ENCODE data around the gene ATP13A1.
"Not testable (repeated sequence)": the region's sequence is repeated elsewhere in the genome, so short reads cannot be mapped to it uniquely, and the experiment has no call there.

Gene ATP13A1

DNA sequence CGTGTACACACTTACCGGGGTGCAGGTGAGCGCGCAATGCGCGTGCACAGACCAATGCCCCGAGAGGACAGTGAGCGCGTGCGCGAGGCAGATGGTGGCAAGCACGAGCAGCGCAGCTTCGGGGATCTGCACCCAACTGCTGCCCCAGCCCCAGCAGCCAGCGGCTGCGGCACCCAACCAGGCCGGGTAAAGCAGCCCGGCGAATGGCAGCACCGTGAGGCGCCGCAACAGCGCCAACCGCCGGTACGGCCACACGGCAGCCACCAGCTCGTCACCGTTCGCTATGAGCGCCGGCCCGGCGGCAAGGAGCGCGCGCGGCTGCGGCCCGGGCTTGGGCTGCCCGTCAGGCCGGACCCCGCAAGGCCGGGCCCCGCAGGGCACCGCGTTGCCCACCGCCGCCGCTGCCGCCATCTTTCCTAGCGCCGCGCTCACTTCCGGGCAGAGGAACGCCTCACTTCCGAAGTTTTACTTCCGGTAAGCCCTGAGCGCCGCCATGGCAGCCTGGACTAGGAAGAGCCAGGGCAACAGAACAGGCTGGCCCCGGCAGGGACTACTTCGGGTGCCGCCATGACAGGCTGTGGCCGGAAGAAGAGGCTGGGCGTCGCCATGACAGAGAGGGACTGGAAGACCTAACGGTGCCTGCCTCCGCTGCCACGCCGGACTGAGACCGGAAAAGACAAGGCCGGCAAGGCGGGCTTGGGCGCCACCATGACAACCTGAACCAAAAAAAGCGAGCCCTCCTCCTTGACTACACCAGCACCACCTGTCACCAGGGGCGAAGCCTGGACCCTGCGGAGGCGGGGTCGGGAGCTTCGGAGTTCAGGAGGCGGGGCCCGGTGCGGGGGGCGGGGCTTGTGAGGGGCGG lies at the start of gene ATP13A1:
TSS of gene ATP13A1 (minus strand) at position 421 of the 865 bp plus-strand sequence. CDS start at position 411, 10 bp downstream.
- peak; percentile 91 to 92 for DNase-seq

DNA sequence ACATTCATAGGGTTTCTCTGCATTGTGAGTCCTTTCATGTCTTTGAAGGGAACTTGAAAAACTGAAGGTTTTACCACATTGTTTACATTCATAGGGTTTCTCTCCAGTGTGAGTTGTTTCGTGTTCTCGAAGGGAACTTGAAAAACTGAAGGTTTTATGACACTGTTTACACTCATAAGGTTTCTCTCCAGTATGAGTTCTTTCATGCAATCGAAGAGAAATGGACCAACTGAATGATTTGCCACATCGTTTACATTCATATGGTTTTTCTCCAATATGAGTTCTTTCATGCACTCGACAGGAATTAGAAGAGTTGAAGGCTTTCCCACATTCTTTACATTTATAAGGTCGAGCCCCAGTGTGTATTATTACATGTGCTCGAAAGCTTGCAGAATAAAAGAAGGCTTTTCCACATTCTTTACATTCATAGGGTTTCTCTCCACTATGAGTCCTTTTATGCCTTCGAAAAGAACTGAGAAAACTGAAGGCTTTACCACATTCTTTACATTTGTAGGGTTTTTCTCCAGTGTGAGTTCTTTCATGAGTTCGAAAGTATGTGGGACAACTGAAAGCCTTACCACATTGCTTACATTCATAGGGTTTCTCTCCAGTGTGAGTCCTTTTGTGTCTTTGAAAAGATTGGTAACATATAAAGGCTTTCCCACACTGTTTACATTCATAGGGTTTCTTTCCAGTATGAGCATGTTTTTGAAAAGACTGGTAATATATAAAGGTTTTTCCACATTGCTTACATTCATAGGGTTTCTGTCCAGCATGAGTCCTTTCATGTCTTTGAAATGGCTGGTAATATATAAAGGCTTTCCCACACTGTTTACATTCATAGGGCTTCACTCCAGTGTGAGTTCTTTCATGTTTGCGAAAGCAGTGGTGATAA lies 48.7 kb upstream of the ATP13A1 start:
- DNase-seq = no peak

DNA sequence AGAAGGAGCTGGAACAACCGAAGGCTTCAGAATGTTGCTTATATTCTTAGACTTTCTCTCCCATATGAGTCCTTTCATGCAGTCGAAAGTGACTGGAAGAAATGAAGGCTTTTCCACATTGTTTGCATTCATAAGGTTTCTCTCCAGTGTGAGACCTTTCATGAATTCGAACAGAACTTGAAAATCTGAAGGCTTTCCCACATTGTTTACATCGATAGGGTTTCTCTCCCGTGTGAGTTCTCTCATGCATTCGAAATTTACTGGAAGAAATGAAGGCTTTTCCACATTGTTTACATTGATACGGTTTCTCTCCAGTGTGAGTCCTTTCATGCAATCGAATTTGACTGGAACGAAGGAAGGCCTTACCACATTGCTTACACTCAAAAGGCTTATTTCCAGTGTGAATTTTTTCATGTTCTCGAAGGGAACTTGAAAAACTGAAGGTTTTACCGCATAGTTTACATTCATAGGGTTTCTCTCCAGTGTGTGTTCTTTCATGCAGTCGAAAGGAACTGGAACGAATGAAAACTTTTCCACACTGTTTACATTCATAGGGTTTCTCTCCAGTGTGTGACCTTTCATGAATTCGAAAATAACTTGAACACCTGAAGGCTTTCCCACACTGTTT lies 47.9 kb upstream of the ATP13A1 start:
- no peak for DNase-seq

DNA sequence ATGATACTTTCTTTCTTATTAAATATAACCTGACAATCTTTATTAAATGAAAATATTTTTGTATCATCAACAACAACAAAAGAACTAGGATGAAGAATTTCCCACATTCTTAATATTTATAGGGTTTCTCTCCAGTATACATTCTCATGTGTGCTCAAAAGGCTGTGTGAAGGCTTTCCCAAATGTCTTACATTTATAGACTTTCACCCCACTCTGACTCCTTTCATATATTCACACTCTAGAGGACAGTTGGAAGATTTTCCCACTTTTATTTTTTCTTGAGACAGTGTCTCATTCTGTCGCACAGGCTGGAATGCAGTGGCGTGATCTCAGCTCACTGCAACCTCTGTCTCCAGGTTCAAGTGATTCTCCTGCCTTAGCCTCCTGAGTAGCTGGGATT lies 47.0 kb upstream of the ATP13A1 start:
- DNase-seq = no peak

DNA sequence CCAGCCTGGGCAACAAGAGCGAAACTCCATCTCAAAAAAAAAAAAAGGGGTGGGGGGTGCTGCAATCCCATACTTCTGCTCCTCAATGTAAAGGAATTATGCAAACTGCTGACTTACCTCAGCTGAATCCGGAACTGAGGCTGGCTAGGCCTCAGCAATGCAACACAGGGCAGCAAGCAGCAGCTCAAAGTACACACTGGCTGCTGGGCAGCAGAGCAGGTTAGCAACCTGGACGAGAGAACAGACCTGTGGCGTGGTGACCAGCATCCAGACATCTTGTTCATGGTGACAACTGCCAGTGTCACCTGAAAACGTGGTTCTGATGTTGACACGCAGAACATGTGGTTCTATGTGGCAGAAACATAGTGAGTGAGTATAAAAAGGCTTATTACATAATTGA lies 41.4 kb upstream of the ATP13A1 start:
- DNase-seq = no peak

DNA sequence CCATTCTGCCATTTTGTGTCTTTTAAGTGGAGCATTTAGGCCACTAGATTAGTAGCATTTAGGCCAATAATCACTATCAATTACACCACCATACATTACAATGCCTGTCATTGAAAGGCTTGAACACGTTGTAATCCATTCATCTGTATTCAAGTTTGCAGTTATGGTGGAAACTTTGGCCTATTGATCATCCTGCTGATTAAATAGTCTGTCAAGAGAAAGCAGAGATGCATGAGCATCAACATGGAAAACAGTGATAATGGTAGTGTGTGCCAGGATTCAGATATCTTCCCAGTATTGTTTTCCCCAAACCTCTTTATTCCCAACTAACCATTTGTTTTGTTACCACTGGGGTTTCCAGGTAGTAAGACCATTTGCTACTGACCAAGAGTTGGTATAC lies 37.0 kb upstream of the ATP13A1 start:
- DNase-seq = not testable (repeated sequence)

DNA sequence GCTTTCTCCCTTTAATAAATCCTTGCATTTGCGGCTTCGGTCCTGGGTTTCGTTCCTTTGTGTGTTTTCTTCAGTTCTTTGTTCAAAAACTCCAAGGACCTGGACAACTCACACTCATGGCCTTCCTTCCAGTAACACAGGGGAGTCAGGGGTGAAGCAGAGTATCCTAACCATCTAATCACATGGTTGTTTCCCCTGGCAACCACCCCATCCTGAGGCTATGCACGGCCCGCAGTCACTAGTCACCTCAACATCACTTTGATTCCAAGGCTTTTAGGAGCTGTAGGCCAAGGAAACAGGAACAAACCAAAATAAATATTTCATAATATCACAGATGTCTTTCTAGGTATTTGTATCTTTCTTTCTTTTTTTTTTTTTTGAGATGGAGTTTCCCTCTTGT lies 34.1 kb upstream of the ATP13A1 start:
- DNase-seq = no peak

DNA sequence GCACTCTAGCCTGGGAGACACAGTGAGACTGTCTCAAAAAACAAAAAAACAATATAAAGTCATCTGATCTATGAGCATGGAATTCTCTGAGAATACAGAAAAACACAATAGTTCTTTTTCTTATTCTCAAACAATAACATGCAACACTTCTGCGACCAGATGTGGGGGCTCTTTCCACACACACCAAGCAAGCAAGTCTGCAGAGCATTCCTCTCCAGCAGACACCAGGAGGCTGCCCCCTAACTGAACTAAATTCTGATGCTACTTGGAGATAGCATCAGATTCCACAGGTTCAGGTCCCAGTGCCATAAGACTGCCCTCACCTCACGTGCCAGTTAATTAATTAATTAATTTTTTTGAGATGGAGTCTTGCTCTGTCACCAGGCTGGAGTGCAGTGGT lies 32.9 kb upstream of the ATP13A1 start:
- DNase-seq = no peak

DNA sequence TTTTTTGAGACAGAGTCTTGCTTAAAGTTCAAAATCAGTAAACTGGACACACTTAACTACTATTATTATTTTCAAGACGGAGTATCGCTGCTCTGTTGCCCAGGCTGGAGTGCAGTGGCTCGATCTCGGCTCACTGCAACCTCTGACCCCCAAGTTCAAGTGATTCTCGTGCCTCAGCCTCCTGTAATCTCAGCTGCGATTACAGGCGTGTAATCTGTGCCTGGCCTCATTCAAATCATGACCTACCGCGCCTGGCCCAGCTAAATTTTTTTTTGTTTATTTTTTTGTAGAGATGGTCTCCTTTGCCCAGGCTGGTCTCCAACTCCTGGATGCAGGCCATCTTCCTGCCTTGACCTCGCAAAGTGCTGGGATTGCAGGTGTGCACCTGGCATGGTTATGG lies 28.2 kb upstream of the ATP13A1 start:
- DNase-seq = no peak

DNA sequence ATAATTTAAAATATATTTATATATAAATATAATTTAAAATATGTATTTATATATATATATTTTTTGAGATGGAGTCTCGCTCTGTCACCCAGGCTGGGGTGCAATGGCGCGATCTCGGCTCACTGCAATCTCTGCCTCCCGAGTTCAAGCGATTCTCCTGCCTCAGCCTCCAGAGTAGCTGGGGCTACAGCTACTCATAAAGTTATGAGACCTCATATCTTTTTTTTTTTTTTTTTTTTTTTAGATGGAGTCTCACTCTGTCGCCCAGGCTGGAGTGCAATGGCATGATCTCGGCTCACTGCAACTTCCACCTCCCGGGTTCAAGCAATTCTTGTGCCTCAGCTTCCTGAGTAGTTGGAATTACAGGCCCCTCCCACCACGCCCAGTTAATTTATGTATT lies 25.5 kb upstream of the ATP13A1 start:
- DNase-seq = not testable (repeated sequence)

DNA sequence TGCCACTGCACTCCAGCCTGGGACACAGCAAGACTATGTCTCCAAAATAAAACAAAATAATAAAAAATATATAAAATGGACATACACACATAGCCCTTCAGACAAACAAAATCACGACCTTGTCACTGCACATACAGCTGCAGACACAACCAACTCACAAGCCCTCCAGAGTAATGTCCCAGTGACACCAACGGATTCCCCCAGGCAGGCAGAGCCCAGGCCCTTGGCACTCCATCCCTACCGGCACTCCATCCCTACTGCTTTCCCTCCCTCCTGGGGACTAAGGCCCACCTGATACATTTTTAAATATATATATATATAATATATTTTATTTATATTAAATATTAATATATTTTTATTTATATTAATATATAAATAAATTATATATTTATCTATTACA lies 23.6 kb upstream of the ATP13A1 start:
- no peak for DNase-seq

DNA sequence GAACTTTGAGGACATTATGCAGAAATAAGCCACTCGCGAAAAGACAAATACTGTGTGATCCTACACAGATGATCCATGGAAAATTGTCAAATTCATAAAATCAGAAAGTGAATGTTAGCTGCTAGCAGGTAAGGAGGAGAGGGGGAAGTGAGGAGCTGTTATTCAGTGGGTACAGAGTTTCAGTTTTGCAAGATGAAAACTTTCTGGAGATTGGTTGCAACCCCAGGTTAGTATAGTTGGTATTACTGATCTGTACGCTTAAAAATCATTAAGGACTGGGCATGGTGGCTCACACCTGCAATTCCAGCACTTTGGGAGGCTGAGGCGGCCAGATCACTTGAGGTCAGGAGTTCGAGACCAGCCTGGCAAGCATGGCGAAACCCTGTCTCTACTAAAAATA lies 23.1 kb upstream of the ATP13A1 start:
- DNase-seq = no peak

DNA sequence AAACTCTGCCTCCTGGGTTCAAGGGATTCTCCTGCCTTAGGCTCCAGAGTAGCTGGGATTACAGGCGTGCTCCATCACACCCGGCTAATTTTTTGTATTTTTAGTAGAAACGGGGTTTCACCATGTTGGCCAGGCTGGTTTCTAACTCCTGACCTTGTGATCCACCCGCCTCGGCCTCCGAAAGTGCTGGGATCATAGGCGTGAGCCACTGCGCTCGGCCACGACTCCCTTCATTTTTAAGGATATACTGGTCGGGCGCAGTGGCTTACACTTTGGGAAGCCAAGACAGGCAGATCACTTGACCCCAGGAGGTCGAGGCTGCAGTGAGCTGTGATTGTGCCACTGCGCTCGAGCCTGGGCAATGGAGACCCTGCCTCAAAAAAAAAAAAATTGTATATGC lies 22.6 kb upstream of the ATP13A1 start:
- DNase-seq = not testable (repeated sequence)

DNA sequence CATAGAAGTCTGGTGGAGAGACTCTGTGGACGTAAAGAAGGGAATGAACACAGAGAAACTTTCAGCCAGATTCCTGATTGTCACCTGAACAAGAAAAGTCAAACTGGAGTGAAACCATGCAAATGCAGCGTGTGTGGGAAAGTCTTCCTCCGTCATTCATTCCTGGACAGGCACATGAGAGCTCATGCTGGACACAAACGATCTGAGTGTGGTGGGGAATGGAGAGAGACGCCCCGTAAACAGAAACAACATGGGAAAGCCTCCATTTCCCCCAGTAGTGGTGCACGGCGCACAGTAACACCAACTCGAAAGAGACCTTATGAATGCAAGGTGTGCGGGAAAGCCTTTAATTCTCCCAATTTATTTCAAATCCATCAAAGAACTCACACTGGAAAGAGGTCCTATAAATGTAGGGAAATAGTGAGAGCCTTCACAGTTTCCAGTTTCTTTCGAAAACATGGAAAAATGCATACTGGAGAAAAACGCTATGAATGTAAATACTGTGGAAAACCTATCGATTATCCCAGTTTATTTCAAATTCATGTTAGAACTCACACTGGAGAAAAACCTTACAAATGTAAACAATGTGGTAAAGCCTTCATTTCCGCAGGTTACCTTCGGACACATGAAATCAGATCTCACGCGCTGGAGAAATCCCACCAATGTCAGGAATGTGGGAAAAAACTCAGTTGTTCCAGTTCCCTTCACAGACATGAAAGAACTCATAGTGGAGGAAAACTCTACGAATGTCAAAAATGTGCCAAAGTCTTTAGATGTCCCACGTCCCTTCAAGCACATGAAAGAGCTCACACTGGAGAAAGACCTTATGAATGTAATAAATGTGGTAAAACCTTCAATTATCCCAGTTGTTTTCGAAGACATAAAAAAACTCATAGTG lies 15.9 kb upstream of the ATP13A1 start:
- no peak for DNase-seq

DNA sequence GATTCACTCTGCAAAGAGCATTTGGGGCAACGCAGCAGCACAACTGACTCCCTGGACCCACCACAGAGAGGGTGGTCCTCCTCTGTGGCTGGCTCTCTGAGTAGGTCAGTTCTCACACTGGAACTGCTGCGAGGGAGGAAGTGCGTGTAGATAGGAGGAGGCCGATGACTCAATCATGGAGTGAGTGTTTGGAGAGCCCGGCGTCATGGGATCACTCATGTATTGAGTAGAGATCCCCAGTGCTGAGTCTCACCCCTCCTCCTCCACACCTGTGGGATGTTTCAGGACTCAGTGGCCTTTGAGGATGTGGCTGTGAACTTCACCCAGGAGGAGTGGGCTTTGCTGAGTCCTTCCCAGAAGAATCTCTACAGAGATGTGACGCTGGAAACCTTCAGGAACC lies 14.1 kb upstream of the ATP13A1 start:
- no peak for DNase-seq

DNA sequence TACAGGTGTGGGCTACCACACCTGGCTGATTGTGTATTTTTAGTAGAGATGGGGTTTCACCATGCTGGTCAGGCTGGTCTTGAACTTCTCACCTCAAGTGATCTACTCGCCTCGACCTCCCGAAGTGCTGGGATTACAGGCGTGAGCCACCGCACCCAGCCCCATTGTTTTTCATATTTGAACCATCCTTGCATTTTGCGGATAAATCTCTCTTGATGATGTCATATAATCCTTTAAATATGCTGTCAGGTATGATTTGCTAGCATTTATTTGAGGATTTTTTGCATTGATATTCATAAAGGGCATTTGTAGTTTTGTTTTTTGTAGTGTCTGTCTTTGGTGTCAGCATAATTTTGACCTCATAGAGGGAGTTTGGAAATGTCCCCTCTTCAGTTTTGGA lies 10.8 kb upstream of the ATP13A1 start:
- DNase-seq = no peak

DNA sequence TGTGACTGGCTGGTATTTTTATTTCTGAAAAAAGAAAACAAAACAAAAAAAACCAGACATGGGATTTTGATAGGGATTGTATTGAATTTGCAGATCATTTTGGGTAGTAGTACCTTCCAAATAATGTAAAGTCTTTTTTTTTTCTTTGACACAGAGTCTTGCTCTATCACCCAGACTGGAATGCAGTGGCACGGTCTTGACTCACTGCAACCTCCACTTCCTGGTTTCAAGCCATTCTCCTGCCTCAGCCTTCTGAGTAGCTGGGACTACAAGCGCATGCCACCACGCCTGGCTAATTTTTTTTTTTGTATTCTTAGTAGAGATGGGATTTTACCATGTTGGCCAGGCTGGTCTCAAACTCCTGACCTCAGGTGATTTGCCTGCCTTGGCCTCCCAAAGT lies 9.3 kb upstream of the ATP13A1 start:
- no peak for DNase-seq

DNA sequence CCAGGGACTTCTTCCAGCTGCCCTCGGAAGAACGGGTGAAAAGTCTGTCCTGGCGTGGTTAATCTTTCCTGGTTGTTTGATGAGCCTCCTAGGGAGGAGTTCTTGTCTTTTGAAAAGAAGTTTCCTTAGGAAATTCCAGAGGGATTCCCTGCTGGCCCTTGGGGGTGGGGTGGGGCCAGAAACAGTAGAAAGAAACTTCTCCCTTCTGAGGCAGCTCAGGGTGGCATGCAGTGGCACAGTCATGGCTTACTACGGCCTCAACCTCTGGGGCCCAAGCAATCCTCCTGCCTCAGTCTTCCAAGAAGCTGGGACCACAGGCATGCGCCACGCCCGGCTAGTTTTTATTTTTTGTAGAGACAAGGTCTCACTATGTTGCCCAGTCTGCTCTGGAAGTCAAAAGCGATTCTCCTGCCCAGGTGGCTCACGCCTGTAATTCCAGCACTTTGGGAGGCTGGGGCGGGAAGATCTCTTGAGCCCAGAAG lies 6.6 kb upstream of the ATP13A1 start:
- peak in 1 of 2 experiments; percentile 23 for DNase-seq

DNA sequence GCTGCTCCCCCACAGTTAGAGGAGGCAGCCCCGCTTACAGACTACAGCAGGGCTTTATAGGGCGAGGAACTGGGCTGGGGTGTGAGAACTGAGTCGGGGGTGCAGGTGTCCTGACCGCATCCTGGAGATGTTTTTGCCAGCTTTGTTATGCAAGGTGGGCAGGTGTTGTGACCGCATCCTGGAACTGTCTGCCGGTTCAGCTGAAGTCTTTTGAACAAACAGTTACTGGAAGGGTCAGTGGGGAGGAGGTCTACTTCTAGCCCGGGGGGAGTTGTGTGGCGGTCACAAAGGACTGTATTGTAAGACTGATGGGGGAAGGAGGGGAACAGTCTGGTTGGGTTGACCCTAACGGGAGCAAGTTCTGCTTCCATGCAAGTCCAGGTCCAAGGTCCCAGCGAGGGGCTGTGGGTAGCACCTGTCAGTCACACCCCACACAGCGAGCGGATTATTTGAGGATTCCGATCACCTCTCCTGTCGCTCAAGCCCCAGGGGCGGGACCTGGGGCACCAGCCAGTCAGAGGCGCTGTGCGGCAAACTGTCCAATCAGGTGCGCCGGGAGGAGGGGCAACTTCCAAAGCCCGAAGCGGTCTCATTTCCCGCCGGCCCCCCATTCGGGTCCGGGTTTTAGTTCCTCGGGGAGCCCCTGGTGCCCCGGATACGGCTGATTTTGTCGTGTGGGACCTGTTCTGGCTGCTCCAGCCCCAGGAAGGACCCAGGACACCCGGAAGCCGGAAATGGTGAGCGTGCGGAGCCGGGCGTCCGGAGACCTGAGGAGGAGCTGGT lies 4.9 kb upstream of the ATP13A1 start, which contains the start of gene ZNF101:
TSS of gene ZNF101 (plus strand) at position 610 of the 783 bp plus-strand sequence. CDS start at position 735, 125 bp downstream.
- DNase-seq = peak; percentile 95 to 98

DNA sequence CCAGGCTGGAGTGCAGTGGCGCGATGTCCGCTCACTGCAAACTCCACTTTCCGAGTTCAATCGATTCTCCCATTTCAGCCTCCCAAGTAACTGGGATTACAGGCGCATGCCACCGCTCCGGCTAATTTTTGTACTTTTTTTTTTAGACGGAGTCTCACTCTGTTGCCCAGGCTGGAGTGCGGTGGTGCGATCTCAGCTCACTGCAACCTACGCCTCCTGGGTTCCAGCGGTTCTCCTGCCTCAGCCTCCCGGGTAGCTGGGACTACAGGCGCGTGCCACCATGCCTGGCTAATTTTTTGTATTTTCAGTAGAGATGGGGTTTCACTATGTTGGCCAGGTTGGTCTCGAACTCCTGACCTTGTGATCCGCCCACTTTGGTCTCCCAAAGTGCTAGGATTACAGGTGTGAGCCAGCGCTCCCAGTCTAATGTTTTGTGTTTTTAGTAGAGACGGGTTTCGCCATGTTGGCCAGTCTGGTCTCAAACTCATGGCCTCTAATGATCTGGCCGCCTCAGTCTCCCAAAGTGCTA lies 2.0 kb upstream of the ATP13A1 start:
- not testable (repeated sequence) for DNase-seq

DNA sequence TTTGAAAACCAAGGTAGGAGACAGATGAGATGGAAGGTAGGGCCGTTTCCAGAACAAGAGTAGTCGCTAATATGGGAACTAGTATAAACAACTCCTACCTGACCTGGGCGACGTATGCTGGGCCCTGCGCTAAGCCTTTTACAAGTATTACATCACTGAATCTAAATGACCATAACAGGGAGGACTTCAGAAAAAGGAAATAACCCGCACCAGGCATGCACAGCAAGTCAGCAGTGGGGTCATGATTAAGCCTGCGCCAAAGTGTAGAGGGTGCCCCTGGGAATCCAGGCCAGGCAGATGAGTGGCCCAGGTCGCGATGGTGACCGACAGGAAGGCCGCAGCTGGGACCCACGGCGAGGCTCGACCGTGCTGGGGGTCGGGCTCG lies 613 bp downstream of the ATP13A1 start:
- DNase-seq = no peak
